Spleen (tissue), 11 donors: ENCODE results near the gene LNX1. TPM values are rescaled to one million over a fixed set of nuclear protein-coding genes. Genes with fewer than 3 reads are reported as not detected.

Experiments
- DNase-seq: peaks from one replicate; pipeline ENCODE4 v3.0.0-alpha.2; 2020
- H3K27ac ChIP-seq, 8 donors: fragments of 200-600 bp; sonication (generic) in 7 of 8; 1 replicate in 4 of 8; 2 replicates in 4 of 8; pipeline versions ENCODE4 v1.5.0 to v1.8.0; 2016 to 2021; ENCODE audit warnings: inconsistent platforms in 4 of 8, mild to moderate bottlenecking in 4 of 8, moderate library complexity in 1 of 8
- H3K27me3 ChIP-seq, 7 donors: fragments of 200-600 bp; sonication (generic) in 6 of 7; replicated peaks in 1 of 7; 1 replicate in 4 of 7; 2 replicates in 3 of 7; pipeline versions ENCODE4 v1.5.0 to v1.8.0; 2016 to 2021; ENCODE audit warnings: inconsistent platforms in 3 of 7, mild to moderate bottlenecking in 1 of 7
- H3K36me3 ChIP-seq, 6 donors: fragments of 200-600 bp; sonication (generic) in 5 of 6; 1 replicate in 4 of 6; 2 replicates in 2 of 6; pipeline versions ENCODE4 v1.5.0 to v1.8.0; 2016 to 2021; ENCODE audit warnings: inconsistent platforms in 2 of 6
- H3K4me1 ChIP-seq, 6 donors: fragments of 200-600 bp; sonication (generic) in 5 of 6; 1 replicate in 3 of 6; 2 replicates in 3 of 6; pipeline versions ENCODE4 v1.5.0 to v1.8.0; 2016 to 2021; ENCODE audit warnings: inconsistent platforms in 3 of 6
- H3K4me3 ChIP-seq, 8 donors: fragments of 200-600 bp; sonication (generic) in 7 of 8; 1 replicate in 4 of 8; 2 replicates in 4 of 8; pipeline versions ENCODE4 v1.5.0 to v1.8.0; 2016 to 2021; ENCODE audit warnings: inconsistent platforms in 4 of 8, mild to moderate bottlenecking in 4 of 8, moderate library complexity in 2 of 8
- H3K9me3 ChIP-seq, 8 donors: fragments of 200-600 bp; sonication (generic) in 7 of 8; 1 replicate in 4 of 8; 2 replicates in 4 of 8; pipeline versions ENCODE4 v1.5.0 to v1.8.0; 2016 to 2021; ENCODE audit warnings: inconsistent platforms in 4 of 8
- CTCF ChIP-seq, 11 experiments: fragments of 200-600 bp in 7 of 11; fragments of 450-650 bp in 4 of 11; sonication (generic) in 4 of 11; IDR thresholded peaks in 8 of 11; conservative IDR thresholded peaks in 3 of 11; 1 replicate in 7 of 11; 2 replicates in 4 of 11; pipeline versions ENCODE4 v1.4.0 to v1.8.0; 2016 to 2021; ENCODE audit warnings: antibody characterized with exemption in 11 of 11, inconsistent platforms in 4 of 11, mild to moderate bottlenecking in 1 of 11
- POLR2A ChIP-seq, 3 donors: fragments of 450-650 bp; IDR thresholded peaks; one replicate each; pipeline ENCODE4 v1.5.1; 2017; ENCODE audit warnings: antibody characterized with exemption in 3 of 3, mild to moderate bottlenecking in 1 of 3
- POLR2AphosphoS5 ChIP-seq, 3 donors: sonication (generic); formaldehyde crosslinking; IDR thresholded peaks; one replicate each; pipeline ENCODE4 v1.5.1; 2017; ENCODE audit warnings: antibody characterized with exemption in 3 of 3
- WGBS, 5 donors: extraction: QIAGEN DNeasy Blood & Tissue Kit in 3 of 5; methylation state at CpG; one replicate each; pipeline versions ENCODE4 v1.1.5 to v1.1.7; 2013 to 2018; 5-methylcytosine and 5-hydroxymethylcytosine counted together
- intact Hi-C: fragments of 100-400 bp; cut with DNase I; formaldehyde crosslinking; loops from one replicate; pipeline ENCODE4 v1.15.0; 2023; ENCODE audit warnings: low total_unique reads
- polyA plus RNA-seq, 3 donors: library from polyadenylated mRNA; stranded (reverse); fragments of 200-250 nt; gene quantifications; one replicate each; pipeline ENCODE4 v1.2.1, GENCODE V29; 2013
- total RNA-seq, 7 donors: library from RNA; depleted of rRNA in 3 of 7; stranded (reverse); fragments of >200 nt in 3 of 7; fragmentation: NEBNext Ultra II Directional in 4 of 7; extraction: Animal tissue kit (Norgen Biotek cat#: 25700) in 4 of 7; gene quantifications; one replicate each; pipeline versions ENCODE4 v1.1.0 to v1.2.1, GENCODE V29; 2016 to 2021
- donor health status: healthy with polysubstance abuse.
- donor health status: DM: no; HTN: no; CAD: no; lungs with moderate emphysema.
- donor health status: DM: no; HTN: no; CAD: no.
- donor health status: Bipolar disorder and iron deficiency.
- donor health status: healthy.
- donor health status: DM: no; HTN: no; CAD: no.
- donor health status: DM: yes; HTN: yes; CAD: no.

Gene LNX1
- total and polyA plus RNA-seq, 10 donors: 0.08 to 0.20 (median 0.13) TPM; not detected in 5

- no peaks in the 10 kb centered on the region for H3K4me1 ChIP-seq
- H3K27ac ChIP-seq: no peak overlapping the region
- H3K4me3 ChIP-seq: no peak overlapping the region
- H3K27me3 ChIP-seq: no peaks in the 10 kb centered on the region
- TF ChIP-seq CTCF (IDR thresholded peaks at IDR 0.05 in 8 of 11, conservative IDR thresholded peaks at IDR 0.05 in 3 of 11) (no peak), POLR2AphosphoS5 (IDR thresholded peaks at IDR 0.05) (no peak), POLR2A (IDR thresholded peaks at IDR 0.05) (no peak)
- DNase-seq: no peak
- H3K9me3 ChIP-seq: no peaks in the 10 kb centered on the region
- WGBS, 5 donors: 81 to 93% (median 86%) methylated on average over 3 of the region's 3 CpGs
- H3K36me3 ChIP-seq: no peaks in the 10 kb centered on the region
- intact Hi-C loops: no loop called here
These were observed 28.1 kb upstream of the LNX1 start for GRCh38 chr4:53619431-53619830.

GRCh38 chr4:53618321-53618720 is 27.0 kb upstream of the LNX1 start:
- no peak for TF ChIP-seq POLR2A (IDR thresholded peaks at IDR 0.05)
- TF ChIP-seq CTCF (IDR thresholded peaks at IDR 0.05 in 8 of 11, conservative IDR thresholded peaks at IDR 0.05 in 3 of 11): no peak
- no peak for TF ChIP-seq POLR2AphosphoS5 (IDR thresholded peaks at IDR 0.05)
- H3K4me1 ChIP-seq: no peaks in the 10 kb centered on the region
- intact Hi-C loops: no loop called here
- peaks cover 0 to 5% (median 2%) of the 10 kb centered on the region in 8 donors for H3K9me3 ChIP-seq
- no peak for DNase-seq
- H3K4me3 ChIP-seq: no peak overlapping the region
- H3K27me3 ChIP-seq: no peaks in the 10 kb centered on the region
- no peak overlapping the region for H3K27ac ChIP-seq
- WGBS, 5 donors: 76 to 85% (median 78%) methylated on average over 1 of the region's 1 CpG
- H3K36me3 ChIP-seq: no peaks in the 10 kb centered on the region

GRCh38 chr4:53617101-53617680 is 25.9 kb upstream of the LNX1 start:
- H3K27me3 ChIP-seq: no peaks in the 10 kb centered on the region
- no peak overlapping the region for H3K27ac ChIP-seq
- no peak for TF ChIP-seq POLR2AphosphoS5 (IDR thresholded peaks at IDR 0.05)
- no peak for TF ChIP-seq CTCF (IDR thresholded peaks at IDR 0.05 in 8 of 11, conservative IDR thresholded peaks at IDR 0.05 in 3 of 11)
- no peak for TF ChIP-seq POLR2A (IDR thresholded peaks at IDR 0.05)
- DNase-seq: no peak
- no peaks in the 10 kb centered on the region for H3K36me3 ChIP-seq
- H3K4me1 ChIP-seq: no peaks in the 10 kb centered on the region
- no peak overlapping the region for H3K4me3 ChIP-seq
- intact Hi-C loops: no loop called here
- H3K9me3 ChIP-seq: peaks cover 0 to 7% (median 2%) of the 10 kb centered on the region in 8 donors

- intact Hi-C loops: no loop called here
- no peak overlapping the region for H3K4me3 ChIP-seq
- no peak overlapping the region for H3K27ac ChIP-seq
- TF ChIP-seq POLR2AphosphoS5 (IDR thresholded peaks at IDR 0.05) (no peak), CTCF (IDR thresholded peaks at IDR 0.05 in 8 of 11, conservative IDR thresholded peaks at IDR 0.05 in 3 of 11) (no peak), POLR2A (IDR thresholded peaks at IDR 0.05) (no peak)
- WGBS, 5 donors: 93 to 98% (median 95%) methylated on average over 2 of the region's 2 CpGs
- no peaks in the 10 kb centered on the region for H3K36me3 ChIP-seq
- H3K27me3 ChIP-seq: no peaks in the 10 kb centered on the region
- H3K9me3 ChIP-seq: peaks cover 0 to 7% (median 2%) of the 10 kb centered on the region in 8 donors
- H3K4me1 ChIP-seq: no peaks in the 10 kb centered on the region
- no peak for DNase-seq
These were observed 24.9 kb upstream of the LNX1 start for GRCh38 chr4:53616219-53616618.
